ENCODE data around the gene LHX2. TPM values are rescaled to one million over a fixed set of nuclear protein-coding genes. Genes with fewer than 3 reads are reported as not detected.

The LHX2 gene
- total RNA-seq, 2 experiments from 2014 or later = not detected

DNA sequence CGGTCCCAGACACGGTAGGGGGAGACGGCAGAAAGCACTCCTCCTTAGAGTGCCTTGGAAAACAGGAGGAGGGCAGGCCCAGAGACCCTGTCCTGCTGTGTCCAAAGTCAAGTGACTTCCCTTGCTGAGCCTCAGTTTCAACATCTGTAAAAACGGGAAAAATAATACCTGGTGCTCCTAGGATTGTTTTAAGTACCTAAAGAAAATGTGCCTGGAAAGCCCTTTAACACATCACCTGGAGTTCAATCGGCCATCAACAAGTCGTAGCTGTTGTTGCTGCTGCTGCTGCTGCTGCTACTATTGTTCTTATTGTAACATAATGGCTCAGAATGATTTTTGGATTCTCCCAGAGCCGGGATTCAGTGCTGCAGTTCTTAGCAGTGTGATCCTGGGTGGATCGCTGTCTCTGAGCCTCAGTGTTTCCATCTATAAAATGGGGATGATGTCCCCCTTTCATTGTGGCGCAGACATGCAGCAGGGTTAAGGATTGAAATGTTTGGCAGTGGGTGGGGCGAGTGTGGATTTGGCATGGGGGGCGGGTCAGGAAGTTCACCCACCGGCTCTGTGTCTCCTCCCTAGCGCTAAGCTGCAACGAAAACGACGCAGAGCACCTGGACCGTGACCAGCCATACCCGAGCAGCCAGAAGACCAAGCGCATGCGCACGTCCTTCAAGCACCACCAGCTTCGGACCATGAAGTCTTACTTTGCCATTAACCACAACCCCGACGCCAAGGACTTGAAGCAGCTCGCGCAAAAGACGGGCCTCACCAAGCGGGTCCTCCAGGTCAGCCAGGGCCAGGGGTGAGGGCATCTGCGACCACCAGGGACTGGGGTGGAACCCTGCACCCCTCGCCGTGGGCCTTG, 9.2 kb downstream of the LHX2 start:
- Mint-ChIP-seq H3K4me3 (no peak overlapping the region), H3K9me3 (no peaks in the 10 kb centered on the region), H3K27me3 (peaks cover 82% of the 10 kb centered on the region), H3K27ac (no peak overlapping the region), H3K36me3 (peaks cover 2% of the 10 kb centered on the region), H3K4me1 (peaks cover 9% of the 10 kb centered on the region)
- ATAC-seq (ENCODE audit: low read depth) (no peak), DNase-seq (no peak)
- POLR2A ChIA-PET = no interaction called here

DNA sequence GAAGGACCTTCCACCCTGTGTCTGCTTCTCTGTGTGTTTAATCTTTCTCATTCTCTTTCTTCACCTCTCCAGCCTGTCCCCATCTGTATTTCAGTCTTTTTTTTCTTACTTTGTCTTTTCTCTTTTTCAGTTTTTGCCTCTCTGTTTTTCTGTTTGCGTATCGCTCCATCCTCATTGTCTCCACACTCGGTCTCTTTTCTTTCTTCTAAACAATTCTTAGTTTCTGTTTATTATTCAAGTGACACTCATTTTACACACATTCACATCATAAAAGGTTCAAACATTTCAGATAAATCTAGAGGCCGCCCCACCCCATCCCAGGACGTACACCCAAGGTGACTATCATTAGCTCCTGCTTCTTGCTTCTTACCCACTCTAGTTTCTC, 9.8 kb downstream of the LHX2 start:
- H3K27me3 Mint-ChIP-seq = peaks cover 84% of the 10 kb centered on the region
- no peak overlapping the region for H3K27ac Mint-ChIP-seq
- no peak overlapping the region for H3K4me3 Mint-ChIP-seq
- H3K4me1 Mint-ChIP-seq = peaks cover 7% of the 10 kb centered on the region
- POLR2A ChIA-PET = interaction anchor here (0.5 kb wide), 1 partner anchor 310 kb away, joined by 4 read pairs; no protein-coding TSS in a partner anchor
- H3K36me3 Mint-ChIP-seq = peaks cover 2% of the 10 kb centered on the region
- no peak for DNase-seq
- no peak for ATAC-seq (ENCODE audit: low read depth)
- no peaks in the 10 kb centered on the region for H3K9me3 Mint-ChIP-seq

DNA sequence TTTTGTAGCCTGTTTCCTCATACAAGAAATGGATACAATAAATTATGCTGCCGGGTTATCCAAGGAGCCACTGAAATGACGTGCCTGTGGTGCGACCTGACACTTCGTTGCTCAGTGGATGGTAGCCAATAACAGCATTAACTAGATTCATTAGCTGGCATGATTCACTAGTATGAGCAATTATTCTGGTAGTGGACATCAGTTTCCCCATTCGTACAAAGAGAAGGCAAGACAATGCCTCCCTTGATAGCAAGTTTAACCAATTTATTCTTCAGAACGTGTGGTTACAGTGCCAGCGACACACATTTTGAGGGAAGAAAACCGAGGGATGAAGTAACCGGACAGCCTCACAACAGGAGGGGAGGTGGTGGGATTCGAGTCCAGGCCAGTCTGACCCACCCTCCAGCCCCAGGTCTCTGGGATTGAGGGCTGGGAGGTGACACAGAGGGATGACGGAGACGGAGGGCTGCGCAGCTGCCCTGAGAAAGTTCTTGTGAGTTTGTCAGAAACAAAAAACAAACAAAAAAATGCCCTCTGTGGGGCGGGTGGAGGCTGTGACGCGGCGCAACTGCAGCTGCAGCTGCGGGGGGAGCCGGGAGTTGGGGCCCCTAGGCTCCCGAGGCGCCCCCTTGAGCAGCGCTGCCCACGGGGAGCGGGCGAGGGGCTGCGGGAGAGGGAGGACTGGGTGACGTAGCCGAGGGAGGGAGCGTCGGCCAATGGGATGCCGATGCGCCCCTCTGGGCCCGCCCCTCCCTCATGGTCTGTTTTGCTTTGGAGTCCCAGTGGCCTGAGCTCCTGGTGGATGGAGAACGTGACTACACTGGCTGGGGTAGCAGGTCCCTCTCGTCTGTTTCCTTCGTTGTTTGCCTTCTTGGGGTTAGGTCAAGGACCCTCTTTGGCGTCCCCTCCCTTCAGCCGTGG, 10.9 kb downstream of the LHX2 start:
- peaks cover 2% of the 10 kb centered on the region for H3K4me1 Mint-ChIP-seq
- peaks cover 76% of the 10 kb centered on the region for H3K27me3 Mint-ChIP-seq
- DNase-seq = no peak
- no peak for ATAC-seq (ENCODE audit: low read depth)
- no peaks in the 10 kb centered on the region for H3K9me3 Mint-ChIP-seq
- H3K36me3 Mint-ChIP-seq = no peaks in the 10 kb centered on the region
- H3K27ac Mint-ChIP-seq = no peak overlapping the region
- H3K4me3 Mint-ChIP-seq = no peak overlapping the region
- POLR2A ChIA-PET = no interaction called here

DNA sequence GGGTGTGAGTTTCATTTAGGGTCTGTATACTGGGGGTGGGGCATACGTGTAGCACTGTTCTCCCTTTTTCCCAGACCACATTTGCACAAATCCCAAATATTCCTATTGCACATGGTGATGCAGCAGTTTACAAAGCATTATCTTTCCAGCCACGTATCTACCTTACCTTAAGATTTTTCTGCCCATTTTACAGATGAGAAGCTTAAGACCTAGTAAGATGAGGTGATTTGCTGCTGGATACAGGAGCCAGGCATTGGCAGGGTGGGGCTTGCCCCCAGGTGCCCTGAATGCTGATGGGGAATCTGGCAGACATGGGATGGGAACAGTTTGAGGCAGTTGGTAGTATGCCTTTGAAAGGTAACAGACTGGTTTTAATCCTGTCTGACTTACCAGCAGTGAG, 12.5 kb downstream of the LHX2 start:
- Mint-ChIP-seq H3K27ac (no peak overlapping the region), H3K4me3 (no peak overlapping the region), H3K27me3 (peaks cover 76% of the 10 kb centered on the region), H3K36me3 (no peaks in the 10 kb centered on the region), H3K4me1 (peaks cover 2% of the 10 kb centered on the region), H3K9me3 (no peaks in the 10 kb centered on the region)
- no peak for DNase-seq
- POLR2A ChIA-PET = no interaction called here
- no peak for ATAC-seq (ENCODE audit: low read depth)

DNA sequence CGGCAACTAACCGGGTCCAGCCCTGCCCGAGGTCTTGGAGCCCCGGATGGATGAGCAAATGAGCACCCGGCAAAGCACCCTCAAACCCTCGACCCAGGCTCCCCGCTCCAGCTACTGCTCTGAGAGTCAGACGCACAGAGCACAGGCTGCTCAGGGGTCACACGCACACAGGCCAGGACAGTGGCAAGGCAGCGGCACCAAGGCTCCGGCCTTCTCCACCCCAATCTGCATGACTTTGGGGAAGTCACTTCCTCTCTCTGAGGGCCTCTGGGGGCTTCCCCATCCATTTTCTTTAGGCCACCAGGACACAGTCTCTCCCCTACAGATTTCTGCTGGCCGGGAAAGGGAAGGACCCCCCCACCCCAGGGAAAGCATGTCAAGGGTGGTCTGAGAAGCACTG, 18.0 kb downstream of the LHX2 start:
- Mint-ChIP-seq H3K4me1 (peaks cover 2% of the 10 kb centered on the region), H3K9me3 (no peaks in the 10 kb centered on the region)
- POLR2A ChIA-PET = no interaction called here

DNA sequence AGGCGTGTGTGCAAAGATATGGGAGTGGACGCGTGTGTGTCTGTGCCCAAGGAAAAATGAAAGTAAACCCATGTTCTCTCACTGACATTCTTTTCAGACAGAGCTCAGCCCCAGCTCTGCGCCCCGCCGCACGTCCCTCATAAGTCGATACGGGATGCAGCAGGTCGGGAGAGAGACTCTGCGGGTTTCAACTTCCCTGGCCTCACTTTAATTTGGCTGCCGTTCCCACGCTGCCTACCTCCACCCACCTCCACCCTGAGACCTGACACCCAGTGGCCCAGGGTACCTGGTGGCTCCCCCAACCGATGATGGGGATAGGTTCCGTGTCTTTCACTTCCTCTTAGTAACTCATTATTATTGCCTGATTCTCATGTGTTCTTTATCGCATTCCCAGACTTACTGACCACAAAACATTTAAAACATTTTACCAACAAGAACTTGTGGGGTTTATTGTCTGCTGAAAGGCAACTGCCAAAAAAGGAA, 19.4 kb downstream of the LHX2 start:
- ATAC-seq (ENCODE audit: low read depth) = no peak
- peaks cover 2% of the 10 kb centered on the region for H3K4me1 Mint-ChIP-seq
- H3K4me3 Mint-ChIP-seq = no peak overlapping the region
- H3K9me3 Mint-ChIP-seq = no peaks in the 10 kb centered on the region
- DNase-seq = no peak
- H3K27ac Mint-ChIP-seq = no peak overlapping the region
- H3K36me3 Mint-ChIP-seq = no peaks in the 10 kb centered on the region
- POLR2A ChIA-PET = no interaction called here
- H3K27me3 Mint-ChIP-seq = peaks cover 63% of the 10 kb centered on the region

More for the DNA sequence above, 18.0 kb downstream of the LHX2 start:
- ATAC-seq (ENCODE audit: low read depth) = no peak
- Mint-ChIP-seq H3K4me3 (no peak overlapping the region), H3K36me3 (no peaks in the 10 kb centered on the region), H3K27ac (no peak overlapping the region), H3K27me3 (peaks cover 64% of the 10 kb centered on the region)
- no peak for DNase-seq

DNA sequence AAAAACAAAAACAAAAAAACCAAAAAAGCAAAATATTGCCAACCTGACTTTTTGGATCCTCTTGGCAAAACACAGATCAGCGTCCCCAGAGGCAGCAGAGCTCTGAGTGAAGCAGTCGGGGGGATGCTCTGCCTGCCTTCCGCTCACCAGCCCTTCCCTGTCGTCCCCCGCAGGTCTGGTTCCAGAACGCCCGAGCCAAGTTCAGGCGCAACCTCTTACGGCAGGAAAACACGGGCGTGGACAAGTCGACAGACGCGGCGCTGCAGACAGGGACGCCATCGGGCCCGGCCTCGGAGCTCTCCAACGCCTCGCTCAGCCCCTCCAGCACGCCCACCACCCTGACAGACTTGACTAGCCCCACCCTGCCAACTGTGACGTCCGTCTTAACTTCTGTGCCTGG, 20.7 kb downstream of the LHX2 start:
- Mint-ChIP-seq H3K9me3 (no peaks in the 10 kb centered on the region), H3K4me3 (no peak overlapping the region), H3K27ac (no peak overlapping the region), H3K4me1 (peaks cover 2% of the 10 kb centered on the region), H3K27me3 (peaks cover 65% of the 10 kb centered on the region), H3K36me3 (no peaks in the 10 kb centered on the region)
- DNase-seq (no peak), ATAC-seq (ENCODE audit: low read depth) (no peak)
- POLR2A ChIA-PET = no interaction called here

DNA sequence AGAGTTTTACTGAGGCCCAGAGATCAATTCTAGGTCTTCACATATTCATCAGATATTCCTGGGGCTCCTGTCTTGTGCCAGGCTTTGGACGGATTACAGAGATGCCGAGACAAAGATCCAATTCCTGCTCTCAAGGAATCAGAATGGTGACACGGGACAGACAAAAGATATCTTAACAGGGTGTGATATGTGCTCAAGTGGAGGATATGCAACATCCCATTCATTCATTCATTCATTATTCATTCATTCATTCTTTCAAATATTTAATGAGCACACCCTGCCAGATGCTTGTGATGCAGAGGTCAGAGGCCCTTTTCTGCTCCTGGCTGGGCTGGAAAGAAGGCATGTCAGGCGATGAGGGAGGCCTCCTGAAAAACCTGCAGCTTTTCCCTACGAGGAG, 21.8 kb downstream of the LHX2 start:
- Mint-ChIP-seq H3K27me3 (peaks cover 69% of the 10 kb centered on the region), H3K36me3 (no peaks in the 10 kb centered on the region), H3K27ac (no peak overlapping the region), H3K4me1 (peaks cover 2% of the 10 kb centered on the region), H3K4me3 (no peak overlapping the region), H3K9me3 (no peaks in the 10 kb centered on the region)
- POLR2A ChIA-PET = no interaction called here
- DNase-seq = no peak
- no peak for ATAC-seq (ENCODE audit: low read depth)

DNA sequence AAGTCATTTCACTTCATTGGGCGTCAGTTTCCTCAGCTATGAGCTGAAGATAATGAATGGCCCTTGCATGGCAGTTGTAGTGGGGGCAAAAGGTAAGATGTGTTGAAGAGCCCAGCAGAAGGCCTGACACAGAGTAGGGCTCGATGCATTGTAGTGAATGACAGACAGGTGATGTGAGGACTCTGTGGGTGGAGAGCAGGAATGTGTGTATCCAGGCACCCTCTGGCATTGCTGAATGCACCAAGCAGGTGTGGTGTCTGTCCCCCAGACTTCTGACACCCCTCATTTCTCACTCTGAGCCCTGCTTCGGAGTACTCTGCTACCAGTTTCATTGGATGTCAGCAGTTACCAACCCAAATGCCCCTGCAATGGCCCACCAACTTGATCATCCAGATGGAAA, 22.4 kb downstream of the LHX2 start:
- H3K4me3 Mint-ChIP-seq = no peak overlapping the region
- POLR2A ChIA-PET = no interaction called here

DNA sequence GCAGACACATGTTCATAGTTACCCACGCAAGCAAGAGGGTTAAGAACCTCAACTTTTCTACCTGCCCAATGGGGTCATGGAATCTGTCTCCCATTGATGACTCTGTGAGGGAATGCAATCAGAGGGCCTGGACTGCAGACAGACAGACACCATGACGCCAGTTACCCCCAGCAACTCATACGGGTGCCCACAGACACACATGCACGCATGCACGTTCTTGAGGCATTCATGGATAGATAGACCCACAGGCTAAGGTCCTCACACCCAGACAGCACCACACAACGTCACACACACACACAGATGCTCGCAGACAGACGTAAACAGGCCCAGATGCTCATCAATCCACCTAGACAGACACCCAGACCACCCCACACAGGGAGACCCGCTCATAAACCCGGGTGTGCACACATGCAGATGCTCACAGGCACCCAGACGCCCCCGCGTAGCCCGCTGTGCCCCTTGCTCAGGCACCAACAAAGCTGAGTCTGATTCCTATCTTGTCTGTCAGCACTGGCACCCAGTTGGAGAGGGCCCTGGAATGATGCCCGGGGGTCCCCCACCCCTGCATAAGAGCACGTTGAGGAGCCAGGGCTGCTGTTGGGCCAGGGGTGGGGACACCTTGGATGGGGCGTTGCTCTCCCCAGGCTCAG, 23.6 kb downstream of the LHX2 start:
- ATAC-seq (ENCODE audit: low read depth) (no peak), DNase-seq (no peak)
- Mint-ChIP-seq H3K4me1 (peaks cover 2% of the 10 kb centered on the region), H3K4me3 (no peak overlapping the region), H3K27ac (no peak overlapping the region), H3K27me3 (peaks cover 80% of the 10 kb centered on the region), H3K36me3 (no peaks in the 10 kb centered on the region), H3K9me3 (no peaks in the 10 kb centered on the region)
- POLR2A ChIA-PET = no interaction called here

More for the DNA sequence above, 22.4 kb downstream of the LHX2 start:
- Mint-ChIP-seq H3K27me3 (peaks cover 73% of the 10 kb centered on the region), H3K36me3 (no peaks in the 10 kb centered on the region), H3K9me3 (no peaks in the 10 kb centered on the region), H3K4me1 (peaks cover 2% of the 10 kb centered on the region), H3K27ac (no peak overlapping the region)
- ATAC-seq (ENCODE audit: low read depth) = no peak
- DNase-seq = no peak

DNA sequence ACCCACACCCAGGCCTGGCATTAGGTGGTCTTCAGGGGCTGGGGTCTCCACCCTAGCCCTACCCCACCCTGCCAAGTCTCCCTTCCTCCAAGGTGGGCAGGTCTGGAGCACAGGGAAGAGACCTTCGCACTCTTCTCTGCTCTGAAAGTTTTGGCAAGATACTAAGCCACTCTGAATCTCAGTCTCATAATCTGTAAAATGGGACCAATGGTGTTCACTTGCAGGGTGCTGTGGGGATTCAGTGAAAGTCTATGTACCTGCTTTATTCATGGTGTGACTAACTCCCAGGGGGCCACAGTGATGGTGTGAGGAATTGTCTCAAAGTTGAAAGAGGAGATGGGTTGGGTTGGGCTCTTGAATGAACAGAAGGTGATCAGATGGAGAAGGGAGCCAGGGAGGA, 25.0 kb downstream of the LHX2 start:
- Mint-ChIP-seq H3K4me3 (no peak overlapping the region), H3K27me3 (peaks cover 74% of the 10 kb centered on the region), H3K9me3 (no peaks in the 10 kb centered on the region), H3K4me1 (peaks cover 8% of the 10 kb centered on the region), H3K36me3 (no peaks in the 10 kb centered on the region), H3K27ac (no peak overlapping the region)
- no peak for ATAC-seq (ENCODE audit: low read depth)
- DNase-seq = no peak
- POLR2A ChIA-PET = no interaction called here

DNA sequence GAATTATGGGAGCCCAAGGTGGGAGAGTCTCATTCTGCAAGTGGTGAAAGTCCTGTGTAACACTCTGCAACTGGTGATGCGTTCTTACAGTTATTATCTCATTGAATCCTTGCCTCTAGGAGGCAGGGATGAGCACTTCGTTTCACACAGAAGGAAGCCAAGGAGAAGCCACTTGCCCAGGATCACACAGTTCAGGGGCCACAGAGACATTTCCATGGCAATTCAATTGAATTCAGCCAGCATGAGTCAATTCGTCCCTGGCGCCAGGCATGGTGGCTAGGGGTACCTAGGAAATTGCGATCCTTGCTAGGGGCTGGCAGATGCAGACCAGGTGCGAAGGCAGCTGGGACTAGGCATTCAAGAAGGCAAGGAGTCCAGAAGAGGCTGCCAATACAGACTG, 26.2 kb downstream of the LHX2 start:
- Mint-ChIP-seq H3K4me3 (no peak overlapping the region), H3K27me3 (peaks cover 71% of the 10 kb centered on the region), H3K27ac (no peak overlapping the region), H3K36me3 (no peaks in the 10 kb centered on the region), H3K9me3 (no peaks in the 10 kb centered on the region), H3K4me1 (peaks cover 7% of the 10 kb centered on the region)
- no peak for DNase-seq
- ATAC-seq (ENCODE audit: low read depth) = no peak
- POLR2A ChIA-PET = no interaction called here

DNA sequence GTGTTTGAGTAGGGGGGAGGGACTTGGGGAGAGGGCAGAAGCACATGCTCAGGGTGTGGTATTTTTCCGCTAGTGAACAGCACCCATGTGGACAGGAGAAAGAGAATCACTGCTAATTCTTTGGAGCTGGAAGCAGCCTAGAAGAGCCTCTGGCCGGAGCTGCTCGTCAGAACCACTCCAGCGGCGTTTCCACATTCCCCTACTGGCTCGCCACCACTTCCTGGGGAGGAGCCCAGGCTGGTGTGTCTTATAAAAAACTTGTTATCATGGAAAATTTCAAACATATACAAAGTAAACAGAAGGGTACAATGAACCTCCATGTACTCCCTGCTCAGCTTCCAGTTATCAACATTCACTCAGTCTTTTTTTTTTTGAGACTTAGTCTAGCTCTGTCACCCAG, 26.7 kb downstream of the LHX2 start:
- POLR2A ChIA-PET = no interaction called here
- H3K4me3 Mint-ChIP-seq = no peak overlapping the region
- no peak for DNase-seq
- H3K9me3 Mint-ChIP-seq = no peaks in the 10 kb centered on the region
- H3K36me3 Mint-ChIP-seq = no peaks in the 10 kb centered on the region
- no peak for ATAC-seq (ENCODE audit: low read depth)
- H3K27ac Mint-ChIP-seq = no peak overlapping the region
- peaks cover 71% of the 10 kb centered on the region for H3K27me3 Mint-ChIP-seq
- H3K4me1 Mint-ChIP-seq = peaks cover 7% of the 10 kb centered on the region
